ENCODE data around the gene RPL31. TPM values are rescaled to one million over a fixed set of nuclear protein-coding genes. Genes with fewer than 3 reads are reported as not detected.

The RPL31 gene
- total RNA-seq, 1 experiment from 2014 or later, result 864 TPM

GRCh38 chr2:100974712-100975520 is 27.2 kb upstream of the RPL31 start:
- no peak for DNase-seq (ENCODE audit: low read depth)

GRCh38 chr2:100975521-100975785 is 26.6 kb upstream of the RPL31 start:
- DNase-seq (ENCODE audit: low read depth), result no peak

- no peak for DNase-seq (ENCODE audit: low read depth)
Observed at GRCh38 chr2:100976061-100976460, 26.0 kb upstream of the RPL31 start.

GRCh38 chr2:100976645-100977391 is 25.3 kb upstream of the RPL31 start:
- no peak for DNase-seq (ENCODE audit: low read depth)

- DNase-seq (ENCODE audit: low read depth), result no peak
Observed at GRCh38 chr2:100977511-100977910, 24.6 kb upstream of the RPL31 start.

GRCh38 chr2:100978582-100979191 is 23.4 kb upstream of the RPL31 start:
- no peak for DNase-seq (ENCODE audit: low read depth)

GRCh38 chr2:100980046-100980445 is 22.0 kb upstream of the RPL31 start:
- no peak for DNase-seq (ENCODE audit: low read depth)

GRCh38 chr2:100981011-100981410 is 21.1 kb upstream of the RPL31 start:
- DNase-seq (ENCODE audit: low read depth), result no peak

- no peak for DNase-seq (ENCODE audit: low read depth)
Observed at GRCh38 chr2:100982431-100982861, 19.6 kb upstream of the RPL31 start.

- no peak for DNase-seq (ENCODE audit: low read depth)
Observed at GRCh38 chr2:100983201-100983600, 18.9 kb upstream of the RPL31 start.

GRCh38 chr2:100983684-100984310 is 18.3 kb upstream of the RPL31 start:
- DNase-seq (ENCODE audit: low read depth), result no peak

GRCh38 chr2:100984892-100985307 is 17.2 kb upstream of the RPL31 start:
- peak; percentile 59 for DNase-seq (ENCODE audit: low read depth)

- no peak for DNase-seq (ENCODE audit: low read depth)
Observed at GRCh38 chr2:100986157-100986556, 15.9 kb upstream of the RPL31 start.

GRCh38 chr2:100987536-100987935 is 14.6 kb upstream of the RPL31 start:
- no peak for DNase-seq (ENCODE audit: low read depth)

GRCh38 chr2:100987974-100988373 is 14.1 kb upstream of the RPL31 start:
- no peak for DNase-seq (ENCODE audit: low read depth)

GRCh38 chr2:100988630-100989417 is 13.3 kb upstream of the RPL31 start:
- DNase-seq (ENCODE audit: low read depth), result no peak

- no peak for DNase-seq (ENCODE audit: low read depth)
Observed at GRCh38 chr2:100989666-100990065, 12.4 kb upstream of the RPL31 start.

GRCh38 chr2:100990166-100990565 is 11.9 kb upstream of the RPL31 start:
- no peak for DNase-seq (ENCODE audit: low read depth)

- DNase-seq (ENCODE audit: low read depth), result no peak
Observed at GRCh38 chr2:100990650-100991403, 11.3 kb upstream of the RPL31 start.

GRCh38 chr2:100991404-100991773 is 10.7 kb upstream of the RPL31 start:
- no peak for DNase-seq (ENCODE audit: low read depth)

GRCh38 chr2:100992262-100992661 is 9.8 kb upstream of the RPL31 start:
- DNase-seq (ENCODE audit: low read depth), result no peak
